Activated CD4-positive, alpha-beta memory T cell treated with anti-CD3 and anti-CD28 coated beads, Interleukin-2, amount 10 ng/mL, durations not matched to agents 7 days and 5 days (primary cell): ENCODE measurements around the gene TTC16. TPM values are rescaled to one million over a fixed set of nuclear protein-coding genes. Genes with fewer than 3 reads are reported as not detected.

Experiments used
- CTCF ChIA-PET: fragments of 350-600 bp; sonication (Branson Sonifier 250); formaldehyde crosslinking; loops from one replicate; lab custom pipeline; 2021; ENCODE audit warnings: antibody characterized with exemption, inconsistent platforms; lab: Charles Lee
- POLR2A ChIA-PET: fragments of 350-600 bp; sonication (Branson Sonifier 250); formaldehyde crosslinking; loops from one replicate; lab custom pipeline; 2021; ENCODE audit warnings: antibody characterized with exemption; lab: Charles Lee
- DNase-seq: peaks from one replicate; pipeline ENCODE4 v3.0.0-alpha.2; 2020
- H3K27ac Mint-ChIP-seq: one replicate; pipeline ENCODE4 v1.8.0; 2021; ENCODE audit warnings: mild to moderate bottlenecking, mixed read lengths
- H3K27me3 Mint-ChIP-seq: one replicate; pipeline ENCODE4 v1.8.0; 2021; ENCODE audit warnings: mixed read lengths
- H3K36me3 Mint-ChIP-seq: one replicate; pipeline ENCODE4 v1.8.0; 2021; ENCODE audit warnings: low read depth, mixed read lengths
- H3K4me1 Mint-ChIP-seq: one replicate; pipeline ENCODE4 v1.8.0; 2021; ENCODE audit warnings: mixed read lengths
- H3K4me3 Mint-ChIP-seq: one replicate; pipeline ENCODE4 v1.8.0; 2021; ENCODE audit warnings: mild to moderate bottlenecking, mixed read lengths
- H3K9me3 Mint-ChIP-seq: one replicate; pipeline ENCODE4 v1.8.0; 2021; ENCODE audit warnings: mixed read lengths
- total RNA-seq, 2 experiments: library from RNA; stranded (reverse); gene quantifications; one replicate each; pipeline ENCODE4 v1.2.3, GENCODE V29; 2021

The TTC16 gene
- total RNA-seq, 2 experiments from 2014 or later = 5.0 to 5.2 TPM

DNA sequence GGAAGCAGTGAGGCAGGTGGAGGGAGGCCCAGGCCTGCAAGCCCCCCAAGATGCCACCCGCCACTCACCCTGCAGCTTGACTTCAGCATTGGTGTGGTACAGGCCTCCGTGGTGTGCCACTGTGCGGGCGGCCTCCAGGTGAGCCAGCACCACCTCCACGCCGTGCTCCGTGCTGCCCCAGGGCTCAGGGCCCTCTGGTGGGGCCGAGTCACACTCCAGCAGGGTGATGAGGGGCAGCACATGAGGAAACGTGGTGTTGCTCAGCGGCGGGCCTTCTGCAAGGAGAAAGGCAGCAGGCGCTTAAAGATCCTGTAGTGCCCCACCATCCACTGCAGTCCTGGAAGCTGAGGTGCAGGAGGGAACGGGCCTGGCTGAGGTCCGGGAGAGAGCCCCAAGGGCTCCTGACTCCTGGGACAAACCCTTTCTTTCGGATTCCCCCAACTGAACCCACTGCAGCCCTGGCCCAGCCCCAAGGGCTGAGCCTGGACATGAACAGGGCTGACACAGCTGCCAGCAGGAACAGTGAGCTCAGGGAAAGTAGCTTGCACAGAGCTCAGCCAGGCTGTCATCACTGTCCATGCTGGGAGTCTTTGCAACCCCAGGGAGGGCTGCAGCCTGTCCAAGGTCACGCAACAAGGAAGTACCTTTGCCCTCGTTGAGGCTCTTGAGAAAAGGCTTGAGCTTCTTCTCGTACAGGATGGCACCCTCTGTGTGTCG lies 23.9 kb downstream of the TTC16 start:
- no peak for DNase-seq
- Mint-ChIP-seq H3K4me3 (no peak overlapping the region), H3K36me3 (peaks cover 49% of the 10 kb centered on the region), H3K27me3 (no peaks in the 10 kb centered on the region), H3K4me1 (peaks cover 11% of the 10 kb centered on the region), H3K9me3 (no peaks in the 10 kb centered on the region), H3K27ac (no peak overlapping the region)
- CTCF ChIA-PET = interaction anchor here (1.2 kb wide), 1 partner anchor 130 kb away, joined by 3 read pairs; no protein-coding TSS in a partner anchor
- POLR2A ChIA-PET = no interaction called here

DNA sequence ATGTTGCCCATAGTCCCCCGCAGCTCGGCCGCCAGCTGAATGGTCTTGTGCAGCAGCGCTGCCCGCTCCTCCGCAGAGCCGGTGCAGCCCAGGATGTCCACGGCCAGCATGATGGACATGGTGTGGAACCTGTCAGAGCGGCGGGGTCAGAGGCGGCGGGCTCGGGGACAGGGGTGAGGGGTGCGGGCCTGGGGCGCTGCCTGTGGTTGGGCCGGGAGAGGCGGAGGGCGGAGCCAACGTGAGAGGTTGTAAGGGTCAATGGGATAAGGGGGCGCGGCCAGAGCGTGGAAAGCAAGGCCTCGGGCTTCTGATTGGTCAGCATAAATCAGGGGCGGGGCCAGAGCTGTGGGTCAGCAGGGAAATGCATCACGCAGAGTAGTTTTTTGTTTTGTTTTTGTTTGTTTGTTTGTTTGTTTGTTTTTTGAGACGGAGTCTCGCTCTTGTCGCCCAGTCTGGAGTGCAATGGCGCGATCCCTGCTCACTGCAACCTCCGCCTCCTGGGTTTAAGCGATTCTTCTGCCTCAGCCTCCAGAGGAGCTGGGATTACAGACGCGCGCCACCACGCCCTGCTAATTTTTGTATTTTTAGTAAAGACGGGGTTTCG lies 26.1 kb downstream of the TTC16 start:
- CTCF ChIA-PET = interaction anchor here (0.7 to 1.1 kb wide), 2 partner anchors 149 to 180 kb away, joined by 3 to 4 read pairs; no protein-coding TSS in a partner anchor
- Mint-ChIP-seq H3K27me3 (no peaks in the 10 kb centered on the region), H3K9me3 (no peaks in the 10 kb centered on the region), H3K27ac (peak overlapping the region; percentile 27), H3K4me1 (peaks cover 5% of the 10 kb centered on the region), H3K36me3 (peaks cover 64% of the 10 kb centered on the region), H3K4me3 (no peak overlapping the region)
- POLR2A ChIA-PET = interaction anchor here (1.0 to 2.4 kb wide), 4 partner anchors 37 to 184 kb away, joined by 3 to 7 read pairs (median 3); partner anchors contain the start of genes CDK9 and SH2D3C
- DNase-seq = no peak

DNA sequence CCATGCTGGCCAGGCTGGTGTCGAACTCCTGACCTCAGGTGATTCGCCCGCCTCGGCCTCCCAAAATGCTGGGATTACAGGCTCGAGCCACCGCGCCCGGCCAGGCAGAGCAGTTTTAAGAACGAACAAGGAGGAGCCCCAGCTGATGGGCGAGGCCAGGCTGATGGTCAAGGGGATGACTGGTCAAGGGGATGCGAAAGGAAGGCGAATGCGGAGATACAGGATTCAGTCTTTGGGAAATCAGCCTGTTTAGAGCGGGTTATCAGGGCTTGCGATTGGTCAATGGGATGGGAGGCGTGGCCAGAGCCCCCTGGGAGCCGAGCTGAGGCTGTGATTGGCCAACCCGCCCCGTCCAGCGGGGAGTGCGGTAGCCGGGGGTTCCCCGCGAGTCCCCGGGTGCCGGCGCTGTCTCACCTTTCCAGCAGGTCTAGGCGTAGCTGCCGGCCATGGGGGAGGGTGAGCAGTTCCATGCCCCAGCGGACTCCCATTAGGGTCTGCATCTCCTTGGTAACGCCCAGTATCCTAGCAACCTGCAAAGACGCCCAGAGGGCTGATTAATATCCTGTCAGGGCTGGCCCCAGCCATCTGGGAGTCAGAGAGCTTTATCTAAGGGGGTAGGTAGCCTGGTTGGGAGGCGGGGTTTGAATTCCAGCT lies 26.7 kb downstream of the TTC16 start:
- H3K36me3 Mint-ChIP-seq = peaks cover 65% of the 10 kb centered on the region
- H3K4me1 Mint-ChIP-seq = peaks cover 5% of the 10 kb centered on the region
- POLR2A ChIA-PET = interaction anchor here (0.7 to 2.4 kb wide), 4 partner anchors 36 to 135 kb away, joined by 3 to 7 read pairs (median 3); partner anchors contain the start of genes CDK9 and SH2D3C
- no peak overlapping the region for H3K4me3 Mint-ChIP-seq
- DNase-seq = no peak
- H3K27ac Mint-ChIP-seq = no peak overlapping the region
- no peaks in the 10 kb centered on the region for H3K9me3 Mint-ChIP-seq
- CTCF ChIA-PET = interaction anchor here (0.7 to 1.1 kb wide), 2 partner anchors 150 to 179 kb away, joined by 3 to 4 read pairs; no protein-coding TSS in a partner anchor
- no peaks in the 10 kb centered on the region for H3K27me3 Mint-ChIP-seq

DNA sequence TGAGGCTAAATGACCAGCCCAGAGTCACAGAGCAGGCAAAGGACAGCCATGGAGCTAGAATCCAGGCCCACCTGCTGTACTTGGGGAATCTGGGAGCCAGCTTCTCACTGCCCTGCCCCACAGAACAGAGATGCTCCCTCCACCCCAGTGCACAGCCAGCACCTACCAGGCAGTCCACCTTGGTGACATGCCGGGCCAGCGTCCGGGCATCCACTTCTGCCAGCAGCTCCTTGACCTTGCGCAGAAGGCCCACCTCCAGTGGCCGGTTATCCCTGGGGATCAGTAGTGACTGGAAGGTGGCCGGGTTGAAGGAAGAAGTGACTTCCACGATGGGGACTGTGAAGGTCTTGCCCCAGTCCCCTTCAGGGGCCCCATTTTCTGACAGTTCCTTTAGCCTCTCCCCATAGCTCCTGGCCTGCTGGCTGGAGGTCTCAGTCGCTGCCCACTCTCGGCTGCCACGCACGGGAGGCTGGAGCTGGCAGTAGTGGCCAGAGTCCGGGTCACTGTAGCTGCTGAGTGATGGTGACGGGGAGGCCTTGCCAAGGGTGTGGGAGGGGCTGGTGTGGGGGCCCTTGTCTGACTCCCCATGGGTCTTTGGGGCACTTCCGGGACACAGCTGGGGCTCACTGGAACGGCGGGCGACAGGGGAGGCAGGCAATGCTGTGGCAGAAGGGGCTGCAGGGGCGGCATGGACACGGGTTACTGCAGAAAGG lies 28.7 kb downstream of the TTC16 start:
- no peak overlapping the region for H3K4me3 Mint-ChIP-seq
- H3K4me1 Mint-ChIP-seq = peaks cover 5% of the 10 kb centered on the region
- ChIA-PET CTCF (interaction anchor here (0.7 to 3.8 kb wide), 4 partner anchors 10 to 177 kb away, joined by 3 to 22 read pairs (median 6); partner anchors contain the start of gene TOR2A), POLR2A (interaction anchor here (1.0 to 2.6 kb wide), 3 partner anchors 26 to 41 kb away, joined by 3 to 12 read pairs (median 4); partner anchors contain the start of gene CDK9)
- H3K27ac Mint-ChIP-seq = no peak overlapping the region
- no peaks in the 10 kb centered on the region for H3K9me3 Mint-ChIP-seq
- peaks cover 66% of the 10 kb centered on the region for H3K36me3 Mint-ChIP-seq
- no peaks in the 10 kb centered on the region for H3K27me3 Mint-ChIP-seq
- no peak for DNase-seq

DNA sequence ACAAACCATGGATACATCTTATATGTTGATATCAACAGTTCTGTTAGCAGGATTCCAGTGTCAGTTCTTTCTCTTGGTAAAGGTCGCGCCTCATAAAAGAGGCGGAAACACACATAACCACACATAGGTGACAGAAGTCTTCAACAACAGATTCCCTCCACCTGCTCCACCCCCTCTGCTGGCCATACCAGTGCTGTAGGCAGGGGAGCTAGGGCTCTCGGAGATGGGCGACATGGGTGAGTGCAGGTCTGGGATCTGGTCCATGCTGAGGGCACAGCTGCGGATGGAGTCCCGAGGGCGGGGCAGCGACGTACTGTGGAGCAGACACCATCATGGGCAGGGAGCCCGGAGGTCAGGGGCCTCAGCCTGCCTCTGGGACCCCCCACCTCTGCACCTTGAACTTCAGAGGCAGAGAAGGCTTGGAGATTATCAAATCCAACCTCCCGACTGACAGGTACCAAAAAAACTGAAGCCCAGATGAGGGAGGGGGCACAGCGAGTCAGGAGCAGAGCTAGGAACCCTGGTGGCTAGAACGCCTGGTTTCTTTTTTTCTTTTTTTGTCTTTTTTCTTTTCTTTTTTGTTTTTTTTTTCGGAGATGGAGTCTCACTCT lies 31.2 kb downstream of the TTC16 start:
- Mint-ChIP-seq H3K27ac (no peak overlapping the region), H3K36me3 (peaks cover 71% of the 10 kb centered on the region), H3K9me3 (no peaks in the 10 kb centered on the region), H3K4me3 (no peak overlapping the region), H3K4me1 (peaks cover 5% of the 10 kb centered on the region), H3K27me3 (no peaks in the 10 kb centered on the region)
- CTCF ChIA-PET = interaction anchor here (1.0 to 3.8 kb wide), 3 partner anchors 12 to 24 kb away, joined by 3 to 22 read pairs (median 6); partner anchors contain the start of gene TOR2A
- DNase-seq = no peak
- POLR2A ChIA-PET = interaction anchor here (1.2 kb wide), 1 partner anchor 24 kb away, joined by 3 read pairs; no protein-coding TSS in a partner anchor

DNA sequence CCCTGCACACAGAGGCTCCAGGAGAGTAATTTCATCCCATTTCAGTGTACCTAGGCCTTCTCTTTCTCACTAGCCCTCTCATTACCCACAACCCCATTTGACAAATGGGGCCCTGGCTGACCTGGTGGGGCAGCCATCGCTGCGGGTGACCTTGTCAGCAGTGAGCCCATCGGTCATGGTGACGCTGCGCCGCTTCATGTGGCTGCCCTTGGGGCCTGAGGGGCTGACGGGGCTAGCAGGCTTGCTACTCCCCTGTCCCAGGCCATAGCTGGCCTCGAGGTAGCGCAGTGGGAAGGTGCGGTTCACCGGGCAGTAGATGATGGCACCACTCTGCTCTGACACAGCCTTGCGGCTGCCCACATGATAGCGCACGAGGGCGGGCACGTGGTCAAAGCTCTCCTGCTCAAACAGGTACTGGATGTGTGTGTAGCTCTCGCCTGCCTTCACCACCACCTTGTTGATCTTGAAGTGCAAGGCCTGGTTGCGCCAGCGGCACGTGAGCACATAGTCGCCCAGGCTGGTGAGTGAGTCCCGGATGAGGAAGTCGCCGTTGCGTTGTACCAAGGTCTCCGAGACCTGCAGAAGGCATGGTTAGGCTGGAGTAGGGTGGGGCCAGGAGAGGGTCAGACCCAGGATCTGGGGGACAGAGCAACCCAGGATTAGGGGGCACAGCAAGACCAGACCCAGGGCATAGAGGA lies 33.4 kb downstream of the TTC16 start:
- CTCF ChIA-PET = interaction anchor here (1.5 kb wide), 1 partner anchor 121 kb away, joined by 3 read pairs; no protein-coding TSS in a partner anchor
- POLR2A ChIA-PET = no interaction called here
- peaks cover 69% of the 10 kb centered on the region for H3K36me3 Mint-ChIP-seq

DNA sequence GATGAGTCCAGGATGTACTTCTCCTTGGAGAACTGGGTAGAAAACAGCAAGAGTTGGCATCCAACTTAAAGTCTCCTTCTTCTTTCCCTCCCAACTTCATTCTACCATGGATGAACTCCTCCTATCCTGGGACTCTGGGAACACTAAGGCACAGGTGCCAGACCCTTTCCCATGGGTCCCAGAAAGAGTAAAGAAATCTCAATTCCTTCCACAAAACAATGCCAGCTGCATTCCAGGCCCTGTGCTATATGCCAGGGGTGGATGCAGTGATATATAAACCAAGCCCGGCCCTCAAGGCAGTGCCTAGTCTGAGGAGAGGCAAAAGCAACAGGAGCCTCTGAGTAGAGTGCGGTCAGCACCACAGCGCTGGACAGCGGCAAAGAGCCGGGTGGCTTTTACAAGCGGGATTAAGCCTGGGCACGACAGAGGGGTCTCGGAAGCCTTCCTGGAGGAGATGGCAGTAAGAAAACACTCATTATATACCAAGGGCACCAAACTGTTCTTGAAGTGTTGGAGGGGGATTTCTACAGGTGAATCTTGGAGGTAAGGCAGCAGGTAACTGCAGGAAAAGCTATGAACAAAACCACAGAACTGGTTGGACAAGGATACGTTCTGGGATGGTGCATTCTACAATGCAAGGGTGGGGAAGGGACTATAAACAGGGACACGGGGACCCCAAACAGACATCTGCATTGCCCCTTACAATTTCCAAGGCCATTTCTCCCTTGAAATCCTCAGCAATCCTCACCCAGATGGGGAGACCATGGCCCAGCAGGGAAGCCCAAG lies 35.6 kb downstream of the TTC16 start:
- H3K27me3 Mint-ChIP-seq = no peaks in the 10 kb centered on the region
- no peak overlapping the region for H3K4me3 Mint-ChIP-seq
- POLR2A ChIA-PET = no interaction called here
- no peaks in the 10 kb centered on the region for H3K9me3 Mint-ChIP-seq
- CTCF ChIA-PET = no interaction called here
- H3K36me3 Mint-ChIP-seq = peaks cover 53% of the 10 kb centered on the region
- H3K4me1 Mint-ChIP-seq = peaks cover 5% of the 10 kb centered on the region
- no peak overlapping the region for H3K27ac Mint-ChIP-seq
- DNase-seq = no peak

More for the DNA sequence above, 33.4 kb downstream of the TTC16 start:
- H3K4me1 Mint-ChIP-seq = peaks cover 5% of the 10 kb centered on the region
- H3K27me3 Mint-ChIP-seq = no peaks in the 10 kb centered on the region
- H3K9me3 Mint-ChIP-seq = no peaks in the 10 kb centered on the region
- H3K27ac Mint-ChIP-seq = no peak overlapping the region
- H3K4me3 Mint-ChIP-seq = no peak overlapping the region
- DNase-seq = no peak

DNA sequence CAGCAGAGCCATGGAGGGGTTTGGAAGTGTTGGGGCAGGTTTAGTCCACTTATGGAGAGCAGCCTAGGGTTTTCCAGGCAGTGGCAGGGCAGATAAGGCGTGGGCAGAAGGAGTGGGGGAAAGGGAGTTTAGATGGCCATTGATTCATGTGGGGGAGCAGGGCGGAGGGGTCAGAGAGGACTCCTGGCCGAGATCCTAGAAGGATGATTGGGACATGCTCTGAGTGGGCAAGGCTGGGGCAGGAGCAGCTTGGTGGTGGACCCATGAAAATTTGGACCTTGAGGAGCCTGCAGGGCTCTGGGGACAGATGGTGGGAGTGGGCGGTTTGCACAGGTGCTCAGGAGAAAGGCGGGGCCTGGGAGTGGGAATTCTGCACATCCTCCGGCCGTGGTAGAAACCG lies 37.3 kb downstream of the TTC16 start:
- Mint-ChIP-seq H3K36me3 (peaks cover 44% of the 10 kb centered on the region), H3K27me3 (no peaks in the 10 kb centered on the region), H3K4me1 (no peaks in the 10 kb centered on the region), H3K27ac (peak overlapping the region; percentile 54), H3K4me3 (no peak overlapping the region), H3K9me3 (no peaks in the 10 kb centered on the region)
- POLR2A ChIA-PET = no interaction called here
- CTCF ChIA-PET = no interaction called here
- no peak for DNase-seq

DNA sequence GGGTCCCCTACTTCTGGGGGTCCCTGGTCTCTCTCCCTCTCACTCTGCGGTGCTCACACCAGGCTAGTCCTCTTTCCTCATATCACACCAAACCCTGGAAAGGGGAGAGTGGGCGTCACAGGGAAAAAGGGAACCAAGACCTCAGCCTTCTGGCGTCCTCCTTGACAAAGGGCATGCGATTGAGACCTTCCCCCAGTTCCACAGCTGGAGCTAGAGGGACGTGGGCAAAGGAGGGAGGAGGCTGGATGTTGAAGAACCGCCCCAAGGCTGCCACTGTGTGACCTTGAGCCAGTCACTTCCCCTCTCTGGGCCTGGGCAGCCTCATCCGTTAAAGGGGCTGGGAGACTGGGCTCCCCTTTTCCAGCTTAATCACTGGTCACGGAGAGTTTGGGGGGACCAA lies 37.7 kb downstream of the TTC16 start:
- H3K4me1 Mint-ChIP-seq = no peaks in the 10 kb centered on the region
- H3K9me3 Mint-ChIP-seq = no peaks in the 10 kb centered on the region
- DNase-seq = no peak
- CTCF ChIA-PET = no interaction called here
- POLR2A ChIA-PET = no interaction called here
- no peaks in the 10 kb centered on the region for H3K27me3 Mint-ChIP-seq
- peaks cover 44% of the 10 kb centered on the region for H3K36me3 Mint-ChIP-seq
- no peak overlapping the region for H3K4me3 Mint-ChIP-seq
- H3K27ac Mint-ChIP-seq = no peak overlapping the region

DNA sequence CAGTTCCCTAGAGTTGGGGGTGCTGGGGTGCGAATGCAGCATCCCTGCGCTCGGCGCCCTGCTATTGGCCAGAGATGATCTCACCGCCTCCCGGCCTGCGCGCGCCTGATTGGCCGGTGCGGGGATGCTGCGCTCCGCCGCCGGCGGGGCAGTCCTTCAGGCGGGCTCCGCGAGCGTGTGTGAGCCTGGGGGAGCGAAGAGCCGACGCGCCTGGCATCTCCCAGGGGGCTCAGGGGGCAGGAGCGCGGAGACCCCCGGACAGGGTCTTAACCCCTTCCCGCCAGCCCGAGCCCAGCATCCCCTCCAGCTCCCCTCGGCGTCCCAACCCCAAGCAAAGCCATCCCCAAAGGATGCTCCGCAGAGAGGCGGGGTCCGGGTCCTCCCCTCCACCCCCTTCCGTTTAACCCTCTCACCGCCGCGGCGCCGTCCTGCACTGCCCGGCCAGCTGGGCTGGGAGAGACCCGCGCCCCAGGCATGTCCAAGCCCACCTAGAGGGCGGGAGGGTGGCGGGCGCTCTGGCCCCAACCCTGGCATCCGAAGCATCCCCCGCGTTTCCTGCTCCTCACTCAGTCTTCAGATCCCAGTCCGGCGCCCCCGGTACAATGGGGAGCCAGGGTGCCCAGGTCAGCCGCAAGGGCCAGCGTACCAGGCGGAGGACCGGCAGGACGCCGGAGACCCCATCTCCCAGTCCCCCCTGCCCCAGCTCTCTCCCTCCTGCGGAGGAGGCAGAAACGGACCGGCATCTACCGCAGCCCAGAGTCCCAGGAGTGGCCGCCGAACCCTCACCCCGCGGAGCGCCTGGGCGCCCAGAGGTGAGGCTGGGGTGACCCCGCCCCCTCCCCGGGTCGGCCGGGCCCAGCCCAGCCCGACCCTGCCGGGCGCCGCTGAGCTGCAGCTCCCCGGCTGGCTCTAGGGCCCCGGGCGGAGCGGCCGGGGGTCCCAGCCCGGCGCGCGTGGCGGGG lies 38.5 kb downstream of the TTC16 start:
- H3K9me3 Mint-ChIP-seq = no peaks in the 10 kb centered on the region
- no peak overlapping the region for H3K4me3 Mint-ChIP-seq
- no peak overlapping the region for H3K27ac Mint-ChIP-seq
- H3K4me1 Mint-ChIP-seq = no peaks in the 10 kb centered on the region
- DNase-seq = no peak
- peaks cover 42% of the 10 kb centered on the region for H3K36me3 Mint-ChIP-seq
- ChIA-PET CTCF (no interaction called here), POLR2A (no interaction called here)
- H3K27me3 Mint-ChIP-seq = no peaks in the 10 kb centered on the region
